Measurements from ENCODE around the gene SPG11. TPM values are rescaled to one million over a fixed set of nuclear protein-coding genes. Genes with fewer than 3 reads are reported as not detected.
"Not testable (repeated sequence)": the region's sequence is repeated elsewhere in the genome, so short reads cannot be mapped to it uniquely, and the experiment has no call there.

Gene SPG11
- polyA plus RNA-seq, 3 donors, result 65.0 to 89.3 (median 77.2) TPM

- no peak for DNase-seq (ENCODE audit: extremely low read depth in 1 of 11, low read depth in 9 of 11, low spot score in 4 of 11)
Measured at GRCh38 chr15:44588541-44588940, 74.9 kb downstream of the SPG11 start.

GRCh38 chr15:44585633-44586032, 77.8 kb downstream of the SPG11 start:
- no peak for DNase-seq (ENCODE audit: extremely low read depth in 1 of 11, low read depth in 9 of 11, low spot score in 4 of 11)

GRCh38 chr15:44584162-44584749, 79.2 kb downstream of the SPG11 start:
- DNase-seq (ENCODE audit: extremely low read depth in 1 of 11, low read depth in 9 of 11, low spot score in 4 of 11), result peak in 1 of 11 donors; percentile 5

DNA sequence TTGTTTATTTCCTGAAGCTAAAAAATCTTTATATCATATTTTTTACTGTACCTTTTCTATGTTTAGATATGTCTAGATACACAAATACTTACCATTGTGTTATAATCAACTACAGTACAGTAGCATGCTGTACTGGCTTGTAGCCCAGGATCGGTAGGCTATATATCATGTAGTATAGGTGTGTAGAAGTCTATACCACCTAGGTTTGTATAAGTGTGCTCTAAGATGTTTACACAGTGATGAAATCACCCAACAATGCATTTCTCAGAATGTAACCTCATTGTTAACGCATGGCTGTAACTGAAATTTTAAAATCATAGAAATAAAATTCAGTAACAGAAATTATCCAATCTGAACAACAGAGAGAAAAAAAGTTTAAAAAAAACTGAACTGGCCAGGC, 83.4 kb downstream of the SPG11 start:
- DNase-seq (ENCODE audit: extremely low read depth in 1 of 11, low read depth in 9 of 11, low spot score in 4 of 11), result no peak

- no peak for DNase-seq (ENCODE audit: extremely low read depth in 1 of 11, low read depth in 9 of 11, low spot score in 4 of 11)
Measured at GRCh38 chr15:44574734-44575133, 88.7 kb downstream of the SPG11 start.

- no peak for DNase-seq (ENCODE audit: extremely low read depth in 1 of 11, low read depth in 9 of 11, low spot score in 4 of 11)
Measured at GRCh38 chr15:44573386-44573785, 90.1 kb downstream of the SPG11 start.

DNA sequence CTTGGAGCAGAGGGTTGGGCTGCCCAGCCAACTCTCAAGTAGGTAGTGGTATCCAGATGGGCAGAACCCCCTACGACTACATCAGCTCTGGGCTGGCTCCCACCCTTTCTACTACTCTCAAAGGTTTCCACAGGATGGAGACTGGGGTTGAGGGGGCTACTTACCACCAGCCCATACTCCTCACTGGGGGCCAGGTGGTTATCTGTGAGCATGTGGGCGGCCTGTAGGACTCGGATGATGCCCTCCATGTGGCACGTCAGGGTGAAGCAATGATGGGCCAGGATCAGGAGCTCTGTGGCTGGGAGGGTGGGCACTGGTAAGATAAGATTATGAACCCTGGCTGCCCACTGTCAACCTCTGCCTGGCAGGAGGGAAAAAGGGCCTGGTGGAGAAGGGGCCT, 93.1 kb downstream of the SPG11 start:
- no peak for DNase-seq (ENCODE audit: extremely low read depth in 1 of 11, low read depth in 9 of 11, low spot score in 4 of 11)

GRCh38 chr15:44569316-44569715, 94.1 kb downstream of the SPG11 start:
- DNase-seq (ENCODE audit: extremely low read depth in 1 of 11, low read depth in 9 of 11, low spot score in 4 of 11), result no peak

DNA sequence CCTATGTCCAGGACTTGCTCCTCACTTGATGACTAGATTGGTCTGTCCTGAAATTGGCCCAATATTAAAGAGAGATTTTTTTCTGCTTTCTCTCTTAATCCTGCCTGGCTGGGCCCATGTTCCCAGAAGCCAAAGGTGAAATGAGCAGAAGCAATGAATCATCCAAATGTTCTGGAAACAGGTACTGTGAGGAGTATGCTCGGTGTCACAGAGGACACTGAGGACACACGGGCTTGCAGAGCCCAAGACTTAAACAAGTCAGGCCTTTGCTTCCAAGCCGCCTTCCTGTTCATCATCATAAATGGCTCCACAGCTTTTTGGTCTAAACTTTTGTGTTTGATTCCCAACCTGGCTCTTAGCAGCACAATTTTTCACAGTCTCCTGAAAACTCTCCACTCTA, 95.1 kb downstream of the SPG11 start:
- no peak for DNase-seq (ENCODE audit: extremely low read depth in 1 of 11, low read depth in 9 of 11, low spot score in 4 of 11)

- DNase-seq (ENCODE audit: extremely low read depth in 1 of 11, low read depth in 9 of 11, low spot score in 4 of 11), result no peak
Measured at GRCh38 chr15:44566155-44566540, 97.3 kb downstream of the SPG11 start.

DNA sequence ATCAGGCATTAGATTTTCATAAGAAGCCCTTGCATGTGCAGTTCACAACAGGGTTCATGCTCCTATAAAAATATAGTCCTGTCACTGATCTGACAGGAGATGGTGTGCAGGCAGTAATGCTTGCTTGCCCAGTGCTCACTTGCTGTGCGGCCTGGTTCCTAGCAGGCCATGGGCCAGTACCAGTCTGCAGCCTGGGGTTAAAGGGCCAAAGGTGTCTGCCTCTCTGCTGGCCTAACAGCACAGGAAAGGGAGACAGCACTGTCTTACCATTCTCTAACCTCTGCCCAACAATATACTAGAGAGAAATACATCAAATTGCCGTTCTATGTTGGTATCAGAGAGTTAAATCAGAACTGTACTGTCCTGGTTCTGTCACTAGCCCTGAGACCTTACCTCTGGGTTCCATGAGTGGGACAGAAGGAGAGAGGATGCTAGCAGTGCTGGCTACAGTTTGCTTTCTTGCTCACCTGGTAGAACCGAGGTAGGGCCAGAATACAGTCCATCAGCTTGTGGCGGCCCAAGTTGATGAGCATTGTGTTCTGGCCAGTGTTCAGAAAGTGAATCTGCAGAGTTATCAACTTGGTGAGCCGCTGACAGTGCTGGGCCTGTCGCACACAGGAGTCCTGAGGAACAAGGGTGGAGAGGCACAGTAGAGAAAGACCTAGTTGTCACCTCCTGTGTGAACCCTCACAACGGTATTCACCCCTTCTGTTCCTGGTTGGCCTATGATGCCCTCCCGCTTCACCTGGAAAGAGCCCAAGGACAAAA, 97.9 kb downstream of the SPG11 start:
- no peak for DNase-seq (ENCODE audit: extremely low read depth in 1 of 11, low read depth in 9 of 11, low spot score in 4 of 11)

GRCh38 chr15:44560926-44561325, 102.5 kb downstream of the SPG11 start:
- DNase-seq (ENCODE audit: extremely low read depth in 1 of 11, low read depth in 9 of 11, low spot score in 4 of 11), result not testable (repeated sequence)

- DNase-seq (ENCODE audit: extremely low read depth in 1 of 11, low read depth in 9 of 11, low spot score in 4 of 11), result no peak
Measured at GRCh38 chr15:44554934-44555723, 108.3 kb downstream of the SPG11 start.

DNA sequence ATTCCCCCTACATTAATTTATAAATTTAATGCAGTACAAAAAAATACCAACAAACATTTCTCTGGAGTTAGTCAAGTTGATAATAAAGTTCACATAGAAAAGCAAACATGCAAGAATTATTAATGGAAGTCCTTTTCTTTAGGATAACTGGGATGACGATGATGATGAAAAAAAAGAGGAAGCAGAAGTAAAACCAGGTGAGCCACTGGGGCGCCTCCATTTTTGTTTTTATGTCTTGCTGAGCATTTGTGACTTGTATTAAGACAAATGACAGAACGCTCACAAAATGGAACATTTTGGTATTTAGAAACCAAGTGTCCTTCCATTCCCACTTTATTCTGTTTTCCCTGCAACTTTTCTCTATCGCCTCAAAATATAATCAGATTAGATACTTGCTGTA, 112.7 kb downstream of the SPG11 start:
- DNase-seq (ENCODE audit: extremely low read depth in 1 of 11, low read depth in 9 of 11, low spot score in 4 of 11), result no peak

DNA sequence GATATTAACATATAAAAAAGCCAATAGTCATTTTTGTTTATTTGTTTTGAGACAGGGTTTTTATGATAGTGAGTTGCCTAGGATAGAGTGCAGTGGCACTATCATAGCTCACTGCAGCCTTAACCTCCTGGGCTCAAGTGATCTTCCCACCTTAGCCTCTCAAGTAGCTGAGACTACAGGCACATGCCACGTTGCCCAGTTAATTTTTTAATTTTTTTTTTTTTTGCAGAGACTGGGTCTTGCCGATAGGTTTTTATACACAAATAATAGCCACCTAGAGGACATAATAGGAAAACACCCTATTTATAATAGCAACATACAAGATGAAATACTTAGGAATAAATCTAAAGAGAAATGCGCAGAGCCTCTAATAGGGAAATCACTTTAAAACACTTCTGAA, 113.2 kb downstream of the SPG11 start:
- no peak for DNase-seq (ENCODE audit: extremely low read depth in 1 of 11, low read depth in 9 of 11, low spot score in 4 of 11)

GRCh38 chr15:44549152-44549551, 114.3 kb downstream of the SPG11 start:
- not testable (repeated sequence) for DNase-seq (ENCODE audit: extremely low read depth in 1 of 11, low read depth in 9 of 11, low spot score in 4 of 11)

DNA sequence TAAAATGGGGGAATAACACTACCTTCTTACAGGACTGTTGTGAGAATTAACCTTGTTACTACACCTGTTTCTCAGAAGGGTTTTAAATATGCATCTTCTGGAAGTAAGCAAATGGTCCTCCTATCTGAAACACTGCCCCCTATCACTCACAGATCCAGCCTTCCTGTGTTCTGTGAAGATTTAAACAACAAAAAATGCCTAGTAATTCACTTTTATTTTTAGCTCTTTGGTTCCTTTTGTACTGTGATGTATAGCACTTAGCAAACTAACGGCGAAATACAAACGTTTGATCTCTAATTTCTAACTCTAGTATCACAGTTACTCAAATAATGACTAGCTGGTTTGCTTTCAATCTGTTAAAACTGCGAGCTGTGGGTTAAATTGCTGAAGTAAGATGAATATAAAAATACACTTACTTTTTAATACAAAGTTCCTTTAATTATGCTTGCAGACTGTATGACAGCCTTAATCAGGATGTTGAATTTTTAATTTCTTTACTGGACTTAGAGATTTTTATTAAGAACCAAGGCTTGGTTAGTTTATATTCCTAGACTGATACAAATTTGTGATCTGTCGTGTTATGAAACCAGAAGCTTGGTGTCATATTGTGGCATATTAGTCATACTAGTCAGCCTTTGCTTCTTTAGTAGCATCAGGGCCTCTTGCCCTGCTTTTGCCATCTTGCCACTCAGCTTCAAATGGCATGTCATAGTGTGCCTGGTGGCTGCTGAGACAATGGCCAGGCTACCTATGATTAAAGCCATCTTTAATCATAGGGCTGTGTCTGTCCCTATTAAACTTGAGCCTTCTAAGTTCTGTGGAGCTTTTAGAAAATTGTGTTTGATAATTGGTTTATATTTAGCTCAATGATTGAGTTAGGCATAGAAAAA, 117.3 kb downstream of the SPG11 start:
- no peak for DNase-seq (ENCODE audit: extremely low read depth in 1 of 11, low read depth in 9 of 11, low spot score in 4 of 11)

DNA sequence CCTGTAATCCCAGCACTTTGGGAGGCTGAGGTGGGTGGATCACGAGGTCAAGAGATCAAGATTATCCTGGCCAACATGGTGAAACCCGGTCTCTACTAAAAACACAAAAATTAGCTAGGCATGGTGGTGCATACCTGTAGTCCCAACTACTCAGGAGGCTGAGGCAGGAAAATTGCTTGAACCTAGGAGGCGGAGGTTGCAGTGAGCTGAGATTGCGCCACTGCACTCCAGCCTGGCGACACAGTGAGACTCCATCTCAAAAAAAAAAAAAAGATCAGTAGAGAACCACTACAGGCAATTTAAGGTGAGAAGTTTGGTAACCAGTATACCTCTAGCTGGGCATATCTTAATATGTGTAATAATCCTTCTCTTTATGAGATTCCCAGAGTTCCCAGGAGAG, 118.7 kb downstream of the SPG11 start:
- DNase-seq (ENCODE audit: extremely low read depth in 1 of 11, low read depth in 9 of 11, low spot score in 4 of 11), result not testable (repeated sequence)

- no peak for DNase-seq (ENCODE audit: extremely low read depth in 1 of 11, low read depth in 9 of 11, low spot score in 4 of 11)
Measured at GRCh38 chr15:44542596-44542995, 120.9 kb downstream of the SPG11 start.

Measured in renal cortex interstitium (tissue), 11 donors.